Measurements from ENCODE around the gene MAPK6.

DNA sequence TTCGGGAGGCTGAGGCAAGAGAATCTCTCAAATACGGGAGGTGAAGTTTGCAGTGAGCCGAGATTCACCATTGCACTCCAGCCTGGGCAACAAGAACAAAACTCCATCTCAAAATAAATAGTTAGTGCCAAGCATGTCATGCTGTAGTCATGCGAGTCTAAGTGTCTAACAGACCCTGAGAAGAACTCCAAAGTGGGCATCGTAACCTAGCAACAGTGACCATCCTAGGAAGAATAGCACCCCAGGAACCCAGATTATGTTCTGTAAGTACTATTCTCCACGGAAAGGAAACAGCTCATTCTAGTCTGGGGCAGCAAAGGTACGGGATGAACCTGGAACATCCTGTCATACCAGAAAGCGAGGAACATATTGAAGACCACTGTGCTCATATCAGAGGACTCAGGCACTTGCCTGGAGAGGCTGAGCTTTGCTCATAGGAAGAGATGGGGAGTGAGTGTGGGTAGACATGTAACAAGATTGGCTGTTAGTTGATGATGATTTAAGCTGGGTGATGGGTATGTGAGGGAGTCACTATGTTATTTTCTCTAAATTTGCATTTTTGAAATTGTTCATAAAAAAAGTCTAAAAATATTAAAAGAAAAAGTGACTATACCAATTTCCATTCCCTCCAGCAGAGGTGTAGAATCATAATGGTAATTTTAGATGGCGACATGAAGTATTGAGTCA lies 61.8 kb downstream of the MAPK6 start:
- no peak for TF ChIP-seq CTCF (IDR thresholded peaks at IDR 0.05; ENCODE audit: control extremely low read depth in 1 of 3, insufficient read depth in 1 of 3, low read depth in 1 of 3, low read length in 3 of 3)
- TF ChIP-seq CHD1 (IDR thresholded peaks at IDR 0.05; ENCODE audit: low read depth, low read length), result no peak

Data from H1 (cell line).